Psoas muscle (tissue), 8 donors: ENCODE data around the gene CLIC5. TPM values are rescaled to one million over a fixed set of nuclear protein-coding genes. Genes with fewer than 3 reads are reported as not detected.

ENCODE experiments used
- ATAC-seq, 4 donors: fragments of 200-7000 bp; cut with Tn5 transposase; one replicate each; pipeline ENCODE4 v1.9.1; 2020; ENCODE audit warnings: moderate library complexity in 3 of 4, mild to moderate bottlenecking in 2 of 4
- DNase-seq, 2 donors: peaks; one replicate each; pipeline ENCODE4 v3.0.0-alpha.2; 2020
- H3K27ac ChIP-seq: fragments of 200-600 bp; one replicate; pipeline ENCODE4 v1.8.0; 2022
- H3K27me3 ChIP-seq, 3 donors: fragments of 200-600 bp in 1 of 3; one replicate each; pipeline versions ENCODE4 v1.6.1 to v1.8.0; 2013 to 2022; ENCODE audit warnings: low read length in 2 of 3, mild to moderate bottlenecking in 2 of 3, moderate library complexity in 1 of 3; ENCODE audit not compliant: insufficient read depth in 3 of 3
- H3K36me3 ChIP-seq, 2 donors: fragments of 200-600 bp in 1 of 2; one replicate each; pipeline versions ENCODE4 v1.6.1 to v1.8.0; 2013 to 2022; ENCODE audit warnings: low read depth in 1 of 2, mild to moderate bottlenecking in 1 of 2, moderate library complexity in 1 of 2; ENCODE audit not compliant: insufficient read depth in 1 of 2
- H3K4me1 ChIP-seq: fragments of 200-600 bp; one replicate; pipeline ENCODE4 v1.8.0; 2022
- H3K4me3 ChIP-seq: fragments of 200-600 bp; one replicate; pipeline ENCODE4 v1.8.0; 2022; ENCODE audit warnings: mild to moderate bottlenecking
- H3K9me3 ChIP-seq: fragments of 200-600 bp; one replicate; pipeline ENCODE4 v1.8.0; 2022
- CTCF ChIP-seq: fragments of 200-600 bp; IDR thresholded peaks from one replicate; pipeline ENCODE4 v1.8.0; 2022; ENCODE audit warnings: antibody characterized with exemption
- WGBS, 3 donors: extraction: QIAGEN DNeasy Blood & Tissue Kit; methylation state at CpG; one replicate each; pipeline versions ENCODE4 v1.1.6 to v1.1.7; 2013; 5-methylcytosine and 5-hydroxymethylcytosine counted together
- intact Hi-C, 2 donors: fragments of 100-400 bp; cut with DNase I; formaldehyde crosslinking; loops; one replicate each; pipeline versions ENCODE4 v1.11.0 to v1.14.2; 2022
- polyA plus RNA-seq, 3 donors: library from polyadenylated mRNA; stranded (reverse); fragments of 200-250 nt; gene quantifications; one replicate each; pipeline ENCODE4 v1.2.3, GENCODE V29; 2013
- total RNA-seq, 4 donors: library from RNA; stranded (reverse); fragmentation: NEBNext Ultra II Directional in 2 of 4; extraction: Animal tissue kit (Norgen Biotek cat#: 25700) in 2 of 4; gene quantifications; one replicate each; pipeline versions ENCODE4 v1.2.1 to v1.2.4, GENCODE V29; 2021 to 2023
- donor health status: healthy with polysubstance abuse.
- donor health status: DM: no; HTN: no; CAD: no; lungs with moderate emphysema.
- donor health status: Bipolar disorder and iron deficiency.
- donor health status: healthy.
- donor health status: DM: yes; HTN: yes; CAD: no.
- donor health status: DM: no; HTN: no; CAD: no.
- donor health status: DM: no; HTN: no; CAD: no.
- donor health status: DM: yes; HTN: yes; CAD: no.

The CLIC5 gene
- total and polyA plus RNA-seq, 7 donors = 30.2 to 285 (median 166) TPM

DNA sequence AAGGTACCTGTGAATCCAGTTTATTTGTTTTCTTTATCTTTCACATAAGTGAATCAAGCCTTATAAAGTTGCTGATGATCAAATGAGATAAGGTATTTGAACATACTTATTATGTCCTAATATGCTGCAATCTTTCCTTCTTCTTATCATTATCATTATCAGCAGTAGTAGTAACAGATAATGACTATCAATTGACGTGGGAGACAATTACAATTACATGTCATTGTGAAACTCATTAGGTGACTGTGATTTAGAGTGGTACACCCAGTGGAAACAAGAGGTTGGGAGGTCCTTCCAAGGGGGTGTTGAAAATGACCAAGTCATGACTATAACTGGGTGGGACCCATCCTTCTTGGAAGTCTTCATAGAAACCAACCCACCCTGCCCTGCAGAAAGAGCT lies 2.8 kb downstream of the CLIC5 start:
- ATAC-seq = no peak
- H3K4me1 ChIP-seq = peaks cover 58% of the 10 kb centered on the region
- intact Hi-C loops = loop anchor here (5.0 kb wide), 2 partner anchors 66 to 76 kb away; no protein-coding TSS in a partner anchor

GRCh38 chr6:46011188-46012085 lies 4.2 kb downstream of the CLIC5 start:
- intact Hi-C loops = loop anchor here (5.0 kb wide), 2 partner anchors 64 to 74 kb away; no protein-coding TSS in a partner anchor
- Histone ChIP-seq H3K9me3 (no peaks in the 10 kb centered on the region), H3K4me1 (peaks cover 69% of the 10 kb centered on the region), H3K27ac (peak overlapping the region; percentile 99), H3K4me3 (peak overlapping the region; percentile 90), H3K27me3 (no peaks in the 10 kb centered on the region), H3K36me3 (peaks cover 0 to 7% of the 10 kb centered on the region in 2 donors)
- DNase-seq (no peak), ATAC-seq (peak in 3 of 4 donors; percentile 1 to 5 (median 2))
- TF ChIP-seq CTCF = no peak
- 54 to 58% (median 55%) methylated on average over 8 of the region's 8 CpGs for WGBS, 3 donors

More for the DNA sequence above, 2.8 kb downstream of the CLIC5 start:
- no peak for TF ChIP-seq CTCF
- Histone ChIP-seq H3K36me3 (peaks cover 0 to 7% of the 10 kb centered on the region in 2 donors), H3K4me3 (peak overlapping the region; percentile 90), H3K27ac (peak overlapping the region; percentile 99), H3K27me3 (no peaks in the 10 kb centered on the region), H3K9me3 (no peaks in the 10 kb centered on the region)
- 34 to 65% (median 44%) methylated on average over 1 of the region's 1 CpG for WGBS, 3 donors
- DNase-seq = no peak

DNA sequence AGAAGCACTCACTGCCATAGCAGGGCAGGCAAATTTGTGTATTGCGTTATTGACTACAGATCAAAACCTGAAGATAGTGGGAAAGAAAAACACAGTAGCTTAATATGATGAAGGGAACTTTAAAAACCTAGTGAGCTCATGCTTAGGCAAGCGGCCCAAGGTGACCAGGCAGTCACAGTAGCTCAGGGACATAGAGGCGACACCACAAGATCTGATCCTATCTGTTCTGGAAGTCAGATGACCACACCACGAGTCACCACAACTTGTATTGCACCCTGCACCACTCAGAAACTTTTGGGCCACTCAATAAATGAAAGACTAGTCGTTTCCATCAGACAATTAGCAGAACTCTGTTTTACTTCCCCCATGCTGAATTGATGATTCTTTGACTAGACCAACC lies 4.9 kb downstream of the CLIC5 start:
- peak; percentile 69 to 80 (median 74) for ATAC-seq
- intact Hi-C loops = loop anchor here (5.0 kb wide), 2 partner anchors 63 to 73 kb away; no protein-coding TSS in a partner anchor

DNA sequence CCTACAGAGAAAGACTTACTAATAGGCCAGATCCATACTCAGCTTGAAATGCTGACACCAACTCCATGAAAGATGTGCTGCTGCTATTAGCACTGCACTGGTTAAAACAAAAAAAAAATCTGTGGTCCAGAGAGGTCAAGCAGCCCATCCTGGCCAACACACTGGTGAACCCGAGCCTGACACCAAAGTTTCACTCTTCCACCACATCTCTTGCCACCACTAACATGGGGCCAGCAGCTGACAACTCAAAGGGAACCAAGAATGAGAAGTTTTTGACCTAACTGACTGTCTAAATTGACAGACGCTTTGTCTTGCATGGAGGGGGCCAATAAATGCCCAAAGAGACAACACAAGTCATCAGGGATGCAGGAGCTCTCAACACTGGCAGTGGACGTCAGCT lies 5.4 kb downstream of the CLIC5 start:
- intact Hi-C loops = loop anchor here (5.0 kb wide), 2 partner anchors 63 to 73 kb away; no protein-coding TSS in a partner anchor
- Histone ChIP-seq H3K4me3 (peak overlapping the region; percentile 90), H3K27me3 (no peaks in the 10 kb centered on the region), H3K4me1 (peaks cover 76% of the 10 kb centered on the region), H3K9me3 (no peaks in the 10 kb centered on the region), H3K27ac (peak overlapping the region; percentile 99), H3K36me3 (peaks cover 0 to 7% of the 10 kb centered on the region in 2 donors)
- no peak for TF ChIP-seq CTCF
- no peak for DNase-seq
- 67 to 73% (median 67%) methylated on average over 3 of the region's 3 CpGs for WGBS, 3 donors
- ATAC-seq = no peak

More for the DNA sequence above, 4.9 kb downstream of the CLIC5 start:
- DNase-seq = peak; percentile 31 to 64
- 36 to 54% (median 39%) methylated on average over 5 of the region's 5 CpGs for WGBS, 3 donors
- H3K27me3 ChIP-seq = no peaks in the 10 kb centered on the region
- peak overlapping the region; percentile 99 for H3K27ac ChIP-seq
- TF ChIP-seq CTCF = no peak
- H3K4me3 ChIP-seq = peak overlapping the region; percentile 90
- no peaks in the 10 kb centered on the region for H3K9me3 ChIP-seq
- peaks cover 0 to 7% of the 10 kb centered on the region in 2 donors for H3K36me3 ChIP-seq
- peaks cover 72% of the 10 kb centered on the region for H3K4me1 ChIP-seq
